Measurements from ENCODE around the gene PATE3.

The PATE3 gene, protein sequence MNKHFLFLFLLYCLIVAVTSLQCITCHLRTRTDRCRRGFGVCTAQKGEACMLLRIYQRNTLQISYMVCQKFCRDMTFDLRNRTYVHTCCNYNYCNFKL

DNA sequence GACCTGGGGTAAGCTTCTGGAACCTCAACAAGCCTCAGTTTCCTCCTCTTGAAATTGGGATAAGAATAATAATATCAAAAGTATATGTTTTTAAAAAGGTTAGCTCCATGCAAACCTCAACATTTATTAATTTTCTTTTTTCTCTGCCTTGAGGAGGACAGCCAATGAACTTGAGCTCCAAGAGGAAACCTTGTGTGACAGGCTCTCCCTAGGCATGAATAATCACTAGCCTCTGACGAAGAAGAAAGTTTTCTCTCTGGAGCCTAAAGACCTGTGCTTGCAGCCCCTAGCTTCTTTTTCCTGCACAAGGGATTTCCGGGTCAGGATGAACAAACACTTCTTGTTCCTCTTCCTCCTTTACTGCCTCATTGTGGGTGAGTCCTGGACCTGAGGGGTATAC lies at the start of gene PATE3:
PATE3 (plus strand) TSS at position 301 of the 400 bp plus-strand sequence; CDS start at position 326, 25 bp downstream.
- Histone ChIP-seq H3K27ac (ENCODE audit: low read length) (no peak within 1 kb of the TSS), H3K4me1 (ENCODE audit: low read length) (no peaks in the 10 kb centered on the region), H3K9me2 (replicated peaks; ENCODE audit: insufficient read depth, low read length) (no peaks in the 10 kb centered on the region), H3K4me3 (ENCODE audit: low read length) (no peak within 1 kb of the TSS), H3F3A (ENCODE audit: insufficient read depth, low read length) (no peaks in the 10 kb centered on the region), H3K36me3 (replicated peaks; ENCODE audit: insufficient read depth, low read length) (no peaks in the 10 kb centered on the region), H3K79me2 (ENCODE audit: low read length) (no peaks in the 10 kb centered on the region), H3K9ac (ENCODE audit: low read length) (no peak within 1 kb of the TSS), H3K27me3 (replicated peaks; ENCODE audit: insufficient read depth, low read length) (no peaks in the 10 kb centered on the region), H4K20me1 (ENCODE audit: insufficient read depth, low read length) (no peaks in the 10 kb centered on the region), H2AFZ (ENCODE audit: low read length) (no peak within 1 kb of the TSS), H3K4me2 (ENCODE audit: low read depth, low read length) (no peak within 1 kb of the TSS), H3K9me3 (replicated peaks; ENCODE audit: insufficient read depth, low read length) (no peaks in the 10 kb centered on the region)
- TF ChIP-seq CTCF (IDR thresholded peaks at IDR 0.05; ENCODE audit: low read length) (no peak), EZH2 (optimal IDR thresholded peaks at IDR 0.05; ENCODE audit: low read depth, low read length) (no peak), EZH2phosphoT487 (IDR thresholded peaks at IDR 0.05; ENCODE audit: low read length) (no peak)
- DNase-seq: no peak

DNA sequence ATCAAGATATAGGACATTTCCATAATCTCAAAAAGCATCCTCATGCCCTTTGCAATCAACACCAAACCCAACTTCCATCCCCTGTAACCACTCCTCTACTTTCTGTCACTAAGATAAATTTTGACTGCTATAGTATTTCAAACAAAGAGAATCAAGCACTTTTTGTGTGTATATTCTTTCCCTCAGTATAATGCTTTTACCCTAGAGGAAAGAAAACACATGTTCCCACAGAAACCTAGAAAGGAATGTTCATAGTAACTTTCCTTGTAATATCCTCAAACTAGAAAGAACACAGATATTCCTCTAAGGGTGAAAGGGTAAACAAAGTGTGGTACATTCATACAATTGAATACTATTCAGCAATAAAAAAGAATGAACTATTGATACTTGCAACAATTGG lies 47.3 kb upstream of the PATE3 start:
- Histone ChIP-seq H3K4me2 (ENCODE audit: low read depth, low read length) (no peak overlapping the region), H3K27me3 (replicated peaks; ENCODE audit: insufficient read depth, low read length) (no peaks in the 10 kb centered on the region), H3K27ac (ENCODE audit: low read length) (no peak overlapping the region), H3K9ac (ENCODE audit: low read length) (no peak overlapping the region), H3K79me2 (ENCODE audit: low read length) (no peaks in the 10 kb centered on the region), H3K4me1 (ENCODE audit: low read length) (no peaks in the 10 kb centered on the region), H4K20me1 (ENCODE audit: insufficient read depth, low read length) (no peaks in the 10 kb centered on the region; the same call in 1 of the 2 replicates), H3K4me3 (ENCODE audit: low read length) (no peak overlapping the region), H3K9me3 (replicated peaks; ENCODE audit: insufficient read depth, low read length) (no peaks in the 10 kb centered on the region), H3K36me3 (replicated peaks; ENCODE audit: insufficient read depth, low read length) (no peaks in the 10 kb centered on the region), H3F3A (ENCODE audit: insufficient read depth, low read length) (no peaks in the 10 kb centered on the region), H3K9me2 (replicated peaks; ENCODE audit: insufficient read depth, low read length) (no peaks in the 10 kb centered on the region), H2AFZ (ENCODE audit: low read length) (no peak overlapping the region)
- no peak for DNase-seq
- no peak for TF ChIP-seq CTCF (IDR thresholded peaks at IDR 0.05; ENCODE audit: low read length)
- TF ChIP-seq EZH2phosphoT487 (IDR thresholded peaks at IDR 0.05; ENCODE audit: low read length): no peak
- TF ChIP-seq EZH2 (optimal IDR thresholded peaks at IDR 0.05; ENCODE audit: low read depth, low read length): no peak

GRCh38 chr11:125743681-125744080 lies 44.2 kb upstream of the PATE3 start:
- H4K20me1 ChIP-seq (ENCODE audit: insufficient read depth, low read length): no peaks in the 10 kb centered on the region
- DNase-seq: no peak
- no peaks in the 10 kb centered on the region for H3K4me1 ChIP-seq (ENCODE audit: low read length)
- H3K4me2 ChIP-seq (ENCODE audit: low read depth, low read length): no peak overlapping the region
- no peak for TF ChIP-seq CTCF (IDR thresholded peaks at IDR 0.05; ENCODE audit: low read length)
- TF ChIP-seq EZH2phosphoT487 (IDR thresholded peaks at IDR 0.05; ENCODE audit: low read length): no peak
- no peak for TF ChIP-seq EZH2 (optimal IDR thresholded peaks at IDR 0.05; ENCODE audit: low read depth, low read length)
- H3K27me3 ChIP-seq (replicated peaks; ENCODE audit: insufficient read depth, low read length): no peaks in the 10 kb centered on the region
- no peak overlapping the region for H3K9ac ChIP-seq (ENCODE audit: low read length)
- H3K9me3 ChIP-seq (replicated peaks; ENCODE audit: insufficient read depth, low read length): no peaks in the 10 kb centered on the region
- H3K9me2 ChIP-seq (replicated peaks; ENCODE audit: insufficient read depth, low read length): no peaks in the 10 kb centered on the region
- H3K79me2 ChIP-seq (ENCODE audit: low read length): no peaks in the 10 kb centered on the region
- H3K4me3 ChIP-seq (ENCODE audit: low read length): no peak overlapping the region
- no peaks in the 10 kb centered on the region for H3K36me3 ChIP-seq (replicated peaks; ENCODE audit: insufficient read depth, low read length)
- no peaks in the 10 kb centered on the region for H3F3A ChIP-seq (ENCODE audit: insufficient read depth, low read length)
- H3K27ac ChIP-seq (ENCODE audit: low read length): no peak overlapping the region
- H2AFZ ChIP-seq (ENCODE audit: low read length): no peak overlapping the region
